Endothelial cell of umbilical vein (primary cell): ENCODE data around the gene ZNF341. TPM values are rescaled to one million over a fixed set of nuclear protein-coding genes. Genes with fewer than 3 reads are reported as not detected.
A peak's percentile ranks its signal among the peaks of the same experiment; 100 is the strongest.

Experiments used
- BruUV-seq: library from RNA; stranded (reverse); fragments of 400-500 nt; replicated peaks from 2 replicates; lab custom pipeline; 2021; lab: Mats Ljungman, UMichigan
- CTCF ChIA-PET: fragments of 300-600, 350-600 bp; sonication (Branson Sonifier 250); formaldehyde crosslinking; loops from one replicate; lab custom pipeline; 2021; ENCODE audit warnings: antibody characterized with exemption, inconsistent platforms; lab: Charles Lee
- POLR2A ChIA-PET: fragments of 300-600, 350-600 bp; sonication (Branson Sonifier 250); formaldehyde crosslinking; loops from one replicate; lab custom pipeline; 2021; ENCODE audit warnings: antibody characterized with exemption, inconsistent platforms; lab: Charles Lee
- DNase-seq: peaks from one replicate; pipeline ENCODE4 v3.0.0-alpha.2; 2011; ENCODE audit warnings: low read depth, low spot score
- FAIRE-seq: peaks from 2 replicates; lab custom pipeline; 2011; peaks lifted over from hg19 to GRCh38; lab: Jason Lieb, UNC
- H2AFZ ChIP-seq: 2 replicates; pipeline ENCODE4 v1.6.0; 2012; ENCODE audit warnings: low read depth, low read length, control low read depth, inconsistent platforms
- H3K27ac ChIP-seq: 2 replicates; pipeline ENCODE4 v1.5.1; 2011; ENCODE audit warnings: low read depth, mild to moderate bottlenecking, control low read depth, low read length, moderate library complexity; ENCODE audit not compliant: insufficient read depth
- H3K27me3 ChIP-seq, 2 experiments: 2 replicates each; pipeline versions ENCODE4 v1.6.0 to v1.6.1; 2011; ENCODE audit warnings: low read length in 2 of 2, mixed read lengths in 1 of 2; ENCODE audit not compliant: control insufficient read depth in 2 of 2, insufficient read depth in 2 of 2
- H3K36me3 ChIP-seq, 2 experiments: 2 replicates in 1 of 2; 3 replicates in 1 of 2; pipeline ENCODE4 v1.5.1; 2011; ENCODE audit warnings: low read length in 2 of 2, mild to moderate bottlenecking in 1 of 2, moderate library complexity in 1 of 2; ENCODE audit not compliant: control insufficient read depth in 2 of 2, insufficient read depth in 2 of 2; ENCODE audit errors: extremely low read depth in 1 of 2
- H3K4me1 ChIP-seq: 3 replicates; pipeline ENCODE4 v1.5.1; 2011; ENCODE audit warnings: mild to moderate bottlenecking, low read length; ENCODE audit not compliant: control insufficient read depth, insufficient read depth; ENCODE audit errors: extremely low read depth
- H3K4me2 ChIP-seq: 2 replicates; pipeline ENCODE4 v1.6.1; 2011; ENCODE audit warnings: low read length, control low read depth, mixed read lengths; ENCODE audit not compliant: insufficient read depth
- H3K4me3 ChIP-seq, 3 experiments: fragments of 200-600 bp in 1 of 3; sonication (generic), shearing (Covaris generic) in 1 of 3; replicated peaks in 1 of 3; 2 replicates each; pipeline ENCODE4 v1.5.1; 2011 to 2016; ENCODE audit warnings: control low read depth in 3 of 3, low read length in 3 of 3, mild to moderate bottlenecking in 2 of 3, inconsistent platforms in 1 of 3, low read depth in 1 of 3, moderate library complexity in 1 of 3; ENCODE audit not compliant: insufficient read depth in 1 of 3
- H3K79me2 ChIP-seq: 2 replicates; pipeline ENCODE4 v1.6.0; 2012; ENCODE audit warnings: low read length, inconsistent platforms; ENCODE audit not compliant: control insufficient read depth, insufficient read depth
- H3K9ac ChIP-seq: replicated peaks from 2 replicates; pipeline ENCODE3; 2011; ENCODE audit warnings: low read length, control low read depth; ENCODE audit not compliant: insufficient read depth; ENCODE audit errors: extremely low read depth
- H3K9me1 ChIP-seq: replicated peaks from 3 replicates; pipeline ENCODE4 v1.6.0; 2011; ENCODE audit warnings: mild to moderate bottlenecking, low read length; ENCODE audit not compliant: control insufficient read depth, insufficient read depth; ENCODE audit errors: extremely low read depth
- H3K9me3 ChIP-seq: replicated peaks from 2 replicates; pipeline ENCODE4 v1.5.1; 2012; ENCODE audit warnings: low read length, inconsistent platforms; ENCODE audit not compliant: control insufficient read depth, insufficient read depth
- H4K20me1 ChIP-seq: replicated peaks from 2 replicates; pipeline ENCODE3; 2011; ENCODE audit warnings: mild to moderate bottlenecking, low read length; ENCODE audit not compliant: control insufficient read depth, insufficient read depth; ENCODE audit errors: extremely low read depth
- EZH2 ChIP-seq: IDR thresholded peaks from 2 replicates; pipeline ENCODE4 v1.6.1; 2012; ENCODE audit warnings: borderline replicate concordance, low read depth, mild to moderate bottlenecking, moderate library complexity, low read length, inconsistent platforms; ENCODE audit not compliant: severe bottlenecking
- FOS ChIP-seq: IDR thresholded peaks from 2 replicates; pipeline ENCODE4 v1.6.1; 2011; ENCODE audit warnings: mild to moderate bottlenecking, low read length, moderate library complexity, borderline replicate concordance; ENCODE audit not compliant: insufficient read depth
- JUN ChIP-seq: IDR thresholded peaks from 2 replicates; pipeline ENCODE4 v1.6.1; 2011; ENCODE audit warnings: borderline replicate concordance, low read depth; ENCODE audit not compliant: insufficient read length, insufficient read depth
- POLR2A ChIP-seq: IDR thresholded peaks from 2 replicates; pipeline ENCODE4 v1.6.1; 2012; ENCODE audit warnings: low read depth, mild to moderate bottlenecking, control low read depth, low read length
- POLR2AphosphoS5 ChIP-seq: IDR thresholded peaks from 2 replicates; pipeline ENCODE4 v1.6.1; 2012; ENCODE audit warnings: low read depth, mild to moderate bottlenecking, control low read depth, low read length, moderate library complexity; ENCODE audit not compliant: insufficient read depth
- dilution Hi-C: fragments of 300-500 bp; cut with MboI; formaldehyde crosslinking; loops from one replicate; pipeline ENCODE4 v1.15.0; 2019; ENCODE audit warnings: low sequenced_read_pairs; ENCODE audit not compliant: extremely low pct_ligation_motif_present
- intact Hi-C: fragments of 100-400 bp; cut with micrococcal nuclease; formaldehyde crosslinking; loops from one replicate; pipeline ENCODE4 v1.10.0; 2022
- polyA plus RNA-seq, 4 experiments: library from polyadenylated mRNA; depleted of rRNA in 3 of 4; stranded (reverse) in 3 of 4; unstranded in 1 of 4; fragments of >200 nt; gene quantifications; 2 replicates each; pipeline versions ENCODE4 v1.2.1 to v1.2.3, GENCODE V29; 2011 to 2012; ENCODE audit warnings: missing spikeins in 1 of 4
- total RNA-seq: library from RNA; stranded (reverse); gene quantifications from 2 replicates; pipeline ENCODE4 v1.2.3, GENCODE V29; 2021
- TF ChIP-seq, protein P1 (sequence below), 2 donors: IDR thresholded peaks; 1 replicate in 1 of 2; 2 replicates in 1 of 2; pipeline ENCODE4 v1.5.1; 2011; ENCODE audit warnings: low read length in 2 of 2, mild to moderate bottlenecking in 2 of 2, moderate library complexity in 2 of 2, control low read depth in 1 of 2, inconsistent platforms in 1 of 2, low read depth in 1 of 2; ENCODE audit not compliant: insufficient read depth in 1 of 2; ENCODE audit errors: extremely low read depth in 1 of 2
- TF ChIP-seq, protein P2 (sequence below): IDR thresholded peaks from 2 replicates; pipeline ENCODE4 v1.6.1; 2011; ENCODE audit not compliant: insufficient read depth, insufficient read length

Gene ZNF341
- total and polyA plus RNA-seq, 2 donors (not counting 3 experiments of a cell fraction or from before 2014, with no cell fraction given), result 4.9 TPM

DNA sequence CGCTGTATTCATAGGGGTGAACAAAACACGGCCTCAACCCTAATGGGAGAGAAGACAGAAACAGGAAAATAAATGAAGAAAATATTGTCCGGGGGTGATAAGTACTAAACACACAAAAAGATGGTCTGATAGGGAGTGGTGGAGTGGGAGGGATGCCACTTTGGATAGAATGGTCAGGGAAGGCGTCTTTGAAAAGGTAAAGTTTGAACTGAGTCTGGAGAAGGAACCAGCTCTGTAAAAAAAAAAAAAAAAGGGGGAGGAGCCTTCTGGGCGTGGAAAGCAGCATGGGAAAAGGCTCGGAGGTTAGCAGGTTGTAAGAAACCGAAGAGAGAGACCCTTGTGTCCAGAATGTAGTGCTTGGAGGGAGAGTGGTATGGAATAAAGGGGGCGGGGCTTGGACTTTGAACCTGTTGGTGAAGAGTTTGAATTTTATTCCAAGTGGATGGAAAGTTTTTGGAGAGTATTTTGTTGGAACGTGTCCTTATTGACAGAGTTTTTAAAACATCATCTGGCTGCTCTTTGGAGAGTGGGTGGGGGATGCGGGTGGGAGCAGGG is 81.2 kb downstream of the ZNF341 start:
- Histone ChIP-seq H3K4me1 (peaks cover 23% of the 10 kb centered on the region), H3K27ac (peak overlapping the region; percentile 96), H3K4me2 (peak overlapping the region; percentile 91), H3K36me3 (peaks cover 0 to 3% of the 10 kb centered on the region in 2 experiments), H3K27me3 (no peaks in the 10 kb centered on the region), H4K20me1 (peaks cover 19% of the 10 kb centered on the region), H3K4me3 (peak overlapping the region; percentile 49 to 86 (median 83)), H3K9me1 (peaks cover 2% of the 10 kb centered on the region), H3K9me3 (no peaks in the 10 kb centered on the region), H3K79me2 (peaks cover 64% of the 10 kb centered on the region), H3K9ac (peak overlapping the region; percentile 98), H2AFZ (no peak overlapping the region)
- BruUV-seq, result no TSS peak
- DNase-seq (peak; percentile 66), FAIRE-seq (peak; percentile 49)
- ChIA-PET POLR2A (interaction anchor here (0.7 to 1.8 kb wide), 2 partner anchors 10 to 26 kb away, joined by 3 to 4 read pairs; no protein-coding TSS in a partner anchor), CTCF (interaction anchor here (0.7 to 4.0 kb wide), 7 partner anchors 18 to 81 kb away, joined by 3 to 14 read pairs (median 6); partner anchors contain the start of gene ZNF341)
- intact Hi-C loops (loop anchor here (1.0 kb wide), 1 partner anchor 46 kb away; no protein-coding TSS in a partner anchor), dilution Hi-C loops (no loop called here)
- no peak for TF ChIP-seq JUN
- no peak for TF ChIP-seq EZH2
- TF ChIP-seq POLR2AphosphoS5, result no peak
- TF ChIP-seq POLR2A, result no peak
- no peak for TF ChIP-seq FOS
- TF ChIP-seq, protein P1, sequence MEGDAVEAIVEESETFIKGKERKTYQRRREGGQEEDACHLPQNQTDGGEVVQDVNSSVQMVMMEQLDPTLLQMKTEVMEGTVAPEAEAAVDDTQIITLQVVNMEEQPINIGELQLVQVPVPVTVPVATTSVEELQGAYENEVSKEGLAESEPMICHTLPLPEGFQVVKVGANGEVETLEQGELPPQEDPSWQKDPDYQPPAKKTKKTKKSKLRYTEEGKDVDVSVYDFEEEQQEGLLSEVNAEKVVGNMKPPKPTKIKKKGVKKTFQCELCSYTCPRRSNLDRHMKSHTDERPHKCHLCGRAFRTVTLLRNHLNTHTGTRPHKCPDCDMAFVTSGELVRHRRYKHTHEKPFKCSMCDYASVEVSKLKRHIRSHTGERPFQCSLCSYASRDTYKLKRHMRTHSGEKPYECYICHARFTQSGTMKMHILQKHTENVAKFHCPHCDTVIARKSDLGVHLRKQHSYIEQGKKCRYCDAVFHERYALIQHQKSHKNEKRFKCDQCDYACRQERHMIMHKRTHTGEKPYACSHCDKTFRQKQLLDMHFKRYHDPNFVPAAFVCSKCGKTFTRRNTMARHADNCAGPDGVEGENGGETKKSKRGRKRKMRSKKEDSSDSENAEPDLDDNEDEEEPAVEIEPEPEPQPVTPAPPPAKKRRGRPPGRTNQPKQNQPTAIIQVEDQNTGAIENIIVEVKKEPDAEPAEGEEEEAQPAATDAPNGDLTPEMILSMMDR (IDR thresholded peaks at IDR 0.05; ENCODE audit: extremely low read depth in 1 of 2, insufficient read depth in 1 of 2, low read depth in 1 of 2, low read length in 2 of 2), result no peak
- TF ChIP-seq, protein P2, sequence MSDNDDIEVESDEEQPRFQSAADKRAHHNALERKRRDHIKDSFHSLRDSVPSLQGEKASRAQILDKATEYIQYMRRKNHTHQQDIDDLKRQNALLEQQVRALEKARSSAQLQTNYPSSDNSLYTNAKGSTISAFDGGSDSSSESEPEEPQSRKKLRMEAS, result no peak
